Measurements from ENCODE around the gene TBX4.

GRCh38 chr17:61467416-61468262 lies 15.4 kb downstream of the TBX4 start:
- TF ChIP-seq, protein P1, sequence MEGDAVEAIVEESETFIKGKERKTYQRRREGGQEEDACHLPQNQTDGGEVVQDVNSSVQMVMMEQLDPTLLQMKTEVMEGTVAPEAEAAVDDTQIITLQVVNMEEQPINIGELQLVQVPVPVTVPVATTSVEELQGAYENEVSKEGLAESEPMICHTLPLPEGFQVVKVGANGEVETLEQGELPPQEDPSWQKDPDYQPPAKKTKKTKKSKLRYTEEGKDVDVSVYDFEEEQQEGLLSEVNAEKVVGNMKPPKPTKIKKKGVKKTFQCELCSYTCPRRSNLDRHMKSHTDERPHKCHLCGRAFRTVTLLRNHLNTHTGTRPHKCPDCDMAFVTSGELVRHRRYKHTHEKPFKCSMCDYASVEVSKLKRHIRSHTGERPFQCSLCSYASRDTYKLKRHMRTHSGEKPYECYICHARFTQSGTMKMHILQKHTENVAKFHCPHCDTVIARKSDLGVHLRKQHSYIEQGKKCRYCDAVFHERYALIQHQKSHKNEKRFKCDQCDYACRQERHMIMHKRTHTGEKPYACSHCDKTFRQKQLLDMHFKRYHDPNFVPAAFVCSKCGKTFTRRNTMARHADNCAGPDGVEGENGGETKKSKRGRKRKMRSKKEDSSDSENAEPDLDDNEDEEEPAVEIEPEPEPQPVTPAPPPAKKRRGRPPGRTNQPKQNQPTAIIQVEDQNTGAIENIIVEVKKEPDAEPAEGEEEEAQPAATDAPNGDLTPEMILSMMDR (conservative IDR thresholded peaks at IDR 0.05; ENCODE audit: low read depth in 2 of 2) = no peak
- TF ChIP-seq JUNB (IDR thresholded peaks at IDR 0.05; ENCODE audit: unreplicated experiment) = no peak
- TF ChIP-seq NANOG (IDR thresholded peaks at IDR 0.05; ENCODE audit: borderline replicate concordance) = no peak
- no peak for TF ChIP-seq EZH2phosphoT487 (IDR thresholded peaks at IDR 0.05; ENCODE audit: unreplicated experiment)
- no peak for TF ChIP-seq POLR2AphosphoS5 (IDR thresholded peaks at IDR 0.05; ENCODE audit: low read depth)
- TF ChIP-seq EZH2 (IDR thresholded peaks at IDR 0.05; ENCODE audit: low read depth, unreplicated experiment) = no peak
- TF ChIP-seq, protein P2, sequence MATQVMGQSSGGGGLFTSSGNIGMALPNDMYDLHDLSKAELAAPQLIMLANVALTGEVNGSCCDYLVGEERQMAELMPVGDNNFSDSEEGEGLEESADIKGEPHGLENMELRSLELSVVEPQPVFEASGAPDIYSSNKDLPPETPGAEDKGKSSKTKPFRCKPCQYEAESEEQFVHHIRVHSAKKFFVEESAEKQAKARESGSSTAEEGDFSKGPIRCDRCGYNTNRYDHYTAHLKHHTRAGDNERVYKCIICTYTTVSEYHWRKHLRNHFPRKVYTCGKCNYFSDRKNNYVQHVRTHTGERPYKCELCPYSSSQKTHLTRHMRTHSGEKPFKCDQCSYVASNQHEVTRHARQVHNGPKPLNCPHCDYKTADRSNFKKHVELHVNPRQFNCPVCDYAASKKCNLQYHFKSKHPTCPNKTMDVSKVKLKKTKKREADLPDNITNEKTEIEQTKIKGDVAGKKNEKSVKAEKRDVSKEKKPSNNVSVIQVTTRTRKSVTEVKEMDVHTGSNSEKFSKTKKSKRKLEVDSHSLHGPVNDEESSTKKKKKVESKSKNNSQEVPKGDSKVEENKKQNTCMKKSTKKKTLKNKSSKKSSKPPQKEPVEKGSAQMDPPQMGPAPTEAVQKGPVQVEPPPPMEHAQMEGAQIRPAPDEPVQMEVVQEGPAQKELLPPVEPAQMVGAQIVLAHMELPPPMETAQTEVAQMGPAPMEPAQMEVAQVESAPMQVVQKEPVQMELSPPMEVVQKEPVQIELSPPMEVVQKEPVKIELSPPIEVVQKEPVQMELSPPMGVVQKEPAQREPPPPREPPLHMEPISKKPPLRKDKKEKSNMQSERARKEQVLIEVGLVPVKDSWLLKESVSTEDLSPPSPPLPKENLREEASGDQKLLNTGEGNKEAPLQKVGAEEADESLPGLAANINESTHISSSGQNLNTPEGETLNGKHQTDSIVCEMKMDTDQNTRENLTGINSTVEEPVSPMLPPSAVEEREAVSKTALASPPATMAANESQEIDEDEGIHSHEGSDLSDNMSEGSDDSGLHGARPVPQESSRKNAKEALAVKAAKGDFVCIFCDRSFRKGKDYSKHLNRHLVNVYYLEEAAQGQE (IDR thresholded peaks at IDR 0.05; ENCODE audit: unreplicated experiment) = no peak
- TF ChIP-seq CREB1 (CRISPR knock-in tag; IDR thresholded peaks at IDR 0.05; ENCODE audit: low read depth) = no peak

All from GM23338 (cell line).